ENCODE measurements around the gene OXCT1.
A peak's percentile ranks its signal among the peaks of the same experiment; 100 is the strongest.

OXCT1 gene

DNA sequence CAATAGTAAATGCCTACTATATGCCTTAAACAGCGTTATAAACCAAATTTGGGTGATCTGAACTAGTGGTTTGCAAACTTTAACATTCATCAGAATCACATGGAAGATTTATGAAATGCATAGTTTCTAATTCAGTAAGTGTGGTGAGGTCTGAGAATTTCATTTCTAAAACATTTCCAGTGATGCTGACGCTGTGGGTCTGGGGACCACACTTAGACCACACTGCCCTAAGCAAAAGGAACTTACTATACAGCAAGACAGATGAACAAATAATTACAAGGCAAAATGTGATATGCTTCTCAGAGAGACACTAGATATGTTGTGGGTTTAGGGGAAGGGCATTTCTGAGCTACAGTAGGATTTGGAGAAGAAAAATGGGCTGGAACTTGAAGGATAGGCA is 72.6 kb downstream of the OXCT1 start:
- no peak overlapping the region for H3K27ac ChIP-seq (ENCODE audit: low read depth, low read length)
- no peaks in the 10 kb centered on the region for H3K79me2 ChIP-seq (ENCODE audit: control insufficient read depth, insufficient read depth, low read length, poor library complexity)
- H2BK120ac ChIP-seq (ENCODE audit: insufficient read depth, low read length, poor library complexity): no peak overlapping the region
- H3K4me3 ChIP-seq (ENCODE audit: low read depth, low read length): no peak overlapping the region
- no peak overlapping the region for H3K9ac ChIP-seq (ENCODE audit: low read length)
- H4K12ac ChIP-seq (ENCODE audit: low read depth, low read length): no peak overlapping the region
- no CpG with 5 or more reads among the region's 2 CpGs for WGBS (ENCODE audit: extremely low coverage, insufficient coverage, insufficient read length)
- H3K14ac ChIP-seq (ENCODE audit: low read length): no peak overlapping the region
- H4K91ac ChIP-seq (ENCODE audit: low read depth, low read length): no peak overlapping the region
- H3K23ac ChIP-seq (ENCODE audit: low read length): no peak overlapping the region
- no peaks in the 10 kb centered on the region for H3K9me3 ChIP-seq (ENCODE audit: insufficient read depth, low read depth, low read length)
- no peak overlapping the region for H2BK5ac ChIP-seq (ENCODE audit: low read depth, low read length, poor library complexity)
- no peak overlapping the region for H2AFZ ChIP-seq (ENCODE audit: insufficient read depth, low read length, poor library complexity)
- peaks cover 9% of the 10 kb centered on the region for H3K79me1 ChIP-seq (ENCODE audit: low read length)
- no peak for DNase-seq
- H2BK12ac ChIP-seq (ENCODE audit: low read length): no peak overlapping the region
- no peak overlapping the region for H4K8ac ChIP-seq (ENCODE audit: low read depth, low read length)
- H3K36me3 ChIP-seq (ENCODE audit: control insufficient read depth in 1 of 2, insufficient read depth in 2 of 2, low read length in 2 of 2): no peaks in the 10 kb centered on the region
- no peak overlapping the region for H3K18ac ChIP-seq (ENCODE audit: low read length)
- H3K27me3 ChIP-seq (ENCODE audit: insufficient read depth, low read length): no peaks in the 10 kb centered on the region
- H3K4me2 ChIP-seq (ENCODE audit: low read length): no peak overlapping the region
- no peak overlapping the region for H3K4ac ChIP-seq (ENCODE audit: low read depth, low read length)
- H2AK5ac ChIP-seq (ENCODE audit: low read length): no peak overlapping the region
- H3K4me1 ChIP-seq (ENCODE audit: control insufficient read depth in 1 of 2, insufficient read depth in 2 of 2, low read length in 2 of 2): peaks cover 6 to 8% of the 10 kb centered on the region in 2 experiments

DNA sequence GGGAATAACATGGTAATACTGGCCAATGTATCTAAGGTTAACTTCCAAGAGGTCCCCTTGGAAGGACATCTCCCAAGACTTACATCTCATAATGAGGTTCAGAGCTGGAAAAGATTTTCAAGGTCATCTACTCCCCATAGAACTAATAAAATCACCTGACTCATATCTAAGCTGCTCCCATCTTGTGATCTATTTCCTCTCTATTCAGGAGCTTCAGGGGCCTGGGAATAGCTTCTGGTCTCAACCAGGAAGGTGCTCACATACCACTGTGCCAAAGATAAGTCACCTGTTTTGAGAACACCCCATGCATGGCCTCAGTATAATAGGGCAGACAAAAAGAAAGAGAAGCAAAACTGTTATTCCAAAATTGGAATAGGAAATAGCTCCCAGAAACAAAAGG is 74.2 kb downstream of the OXCT1 start:
- H4K91ac ChIP-seq (ENCODE audit: low read depth, low read length): no peak overlapping the region
- H2AK5ac ChIP-seq (ENCODE audit: low read length): no peak overlapping the region
- peak overlapping the region; percentile 61 for H2BK12ac ChIP-seq (ENCODE audit: low read length)
- no peak overlapping the region for H3K9ac ChIP-seq (ENCODE audit: low read length)
- no peak overlapping the region for H3K4ac ChIP-seq (ENCODE audit: low read depth, low read length)
- no peak overlapping the region for H3K27ac ChIP-seq (ENCODE audit: low read depth, low read length)
- H3K36me3 ChIP-seq (ENCODE audit: control insufficient read depth in 1 of 2, insufficient read depth in 2 of 2, low read length in 2 of 2): no peaks in the 10 kb centered on the region
- H3K14ac ChIP-seq (ENCODE audit: low read length): no peak overlapping the region
- H3K79me2 ChIP-seq (ENCODE audit: control insufficient read depth, insufficient read depth, low read length, poor library complexity): no peaks in the 10 kb centered on the region
- no peak overlapping the region for H2AFZ ChIP-seq (ENCODE audit: insufficient read depth, low read length, poor library complexity)
- H3K4me1 ChIP-seq (ENCODE audit: control insufficient read depth in 1 of 2, insufficient read depth in 2 of 2, low read length in 2 of 2): peaks cover 6 to 8% of the 10 kb centered on the region in 2 experiments
- no peak overlapping the region for H3K18ac ChIP-seq (ENCODE audit: low read length)
- H3K9me3 ChIP-seq (ENCODE audit: insufficient read depth, low read depth, low read length): no peaks in the 10 kb centered on the region
- no peak overlapping the region for H4K12ac ChIP-seq (ENCODE audit: low read depth, low read length)
- no peak overlapping the region for H2BK5ac ChIP-seq (ENCODE audit: low read depth, low read length, poor library complexity)
- H4K8ac ChIP-seq (ENCODE audit: low read depth, low read length): no peak overlapping the region
- peaks cover 9% of the 10 kb centered on the region for H3K79me1 ChIP-seq (ENCODE audit: low read length)
- no peak overlapping the region for H2BK120ac ChIP-seq (ENCODE audit: insufficient read depth, low read length, poor library complexity)
- DNase-seq: no peak
- no peaks in the 10 kb centered on the region for H3K27me3 ChIP-seq (ENCODE audit: insufficient read depth, low read length)
- no peak overlapping the region for H3K4me2 ChIP-seq (ENCODE audit: low read length)
- no peak overlapping the region for H3K23ac ChIP-seq (ENCODE audit: low read length)
- no peak overlapping the region for H3K4me3 ChIP-seq (ENCODE audit: low read depth, low read length)

GRCh38 chr5:41795125-41795524 is 75.1 kb downstream of the OXCT1 start:
- H2AK5ac ChIP-seq (ENCODE audit: low read length): peak overlapping the region; percentile 46
- no peak overlapping the region for H3K4me2 ChIP-seq (ENCODE audit: low read length)
- WGBS (ENCODE audit: extremely low coverage, insufficient coverage, insufficient read length): no CpG with 5 or more reads among the region's 6 CpGs
- H4K8ac ChIP-seq (ENCODE audit: low read depth, low read length): peak overlapping the region; percentile 47
- no peak overlapping the region for H3K9ac ChIP-seq (ENCODE audit: low read length)
- H3K4me1 ChIP-seq (ENCODE audit: control insufficient read depth in 1 of 2, insufficient read depth in 2 of 2, low read length in 2 of 2): peaks cover 6 to 8% of the 10 kb centered on the region in 2 experiments
- DNase-seq: no peak
- H3K79me2 ChIP-seq (ENCODE audit: control insufficient read depth, insufficient read depth, low read length, poor library complexity): no peaks in the 10 kb centered on the region
- peak overlapping the region; percentile 78 for H2BK120ac ChIP-seq (ENCODE audit: insufficient read depth, low read length, poor library complexity)
- H4K91ac ChIP-seq (ENCODE audit: low read depth, low read length): peak overlapping the region; percentile 97
- H4K12ac ChIP-seq (ENCODE audit: low read depth, low read length): no peak overlapping the region
- H2AFZ ChIP-seq (ENCODE audit: insufficient read depth, low read length, poor library complexity): no peak overlapping the region
- H3K4ac ChIP-seq (ENCODE audit: low read depth, low read length): peak overlapping the region; percentile 49
- peak overlapping the region; percentile 89 for H2BK5ac ChIP-seq (ENCODE audit: low read depth, low read length, poor library complexity)
- H3K9me3 ChIP-seq (ENCODE audit: insufficient read depth, low read depth, low read length): no peaks in the 10 kb centered on the region
- H3K18ac ChIP-seq (ENCODE audit: low read length): peak overlapping the region; percentile 22
- peak overlapping the region; percentile 97 for H3K27ac ChIP-seq (ENCODE audit: low read depth, low read length)
- H3K27me3 ChIP-seq (ENCODE audit: insufficient read depth, low read length): no peaks in the 10 kb centered on the region
- H3K79me1 ChIP-seq (ENCODE audit: low read length): peaks cover 10% of the 10 kb centered on the region
- no peak overlapping the region for H3K4me3 ChIP-seq (ENCODE audit: low read depth, low read length)
- H3K23ac ChIP-seq (ENCODE audit: low read length): no peak overlapping the region
- peak overlapping the region; percentile 78 for H3K14ac ChIP-seq (ENCODE audit: low read length)
- peak overlapping the region; percentile 89 for H2BK12ac ChIP-seq (ENCODE audit: low read length)
- H3K36me3 ChIP-seq (ENCODE audit: control insufficient read depth in 1 of 2, insufficient read depth in 2 of 2, low read length in 2 of 2): no peaks in the 10 kb centered on the region

- no CpG with 5 or more reads among the region's 4 CpGs for WGBS (ENCODE audit: extremely low coverage, insufficient coverage, insufficient read length)
- Histone ChIP-seq H3K79me1 (ENCODE audit: low read length) (peaks cover 12% of the 10 kb centered on the region), H3K27ac (ENCODE audit: low read depth, low read length) (peak overlapping the region; percentile 97), H3K18ac (ENCODE audit: low read length) (no peak overlapping the region), H2BK12ac (ENCODE audit: low read length) (peak overlapping the region; percentile 82), H2BK120ac (ENCODE audit: insufficient read depth, low read length, poor library complexity) (peak overlapping the region; percentile 78), H4K12ac (ENCODE audit: low read depth, low read length) (no peak overlapping the region), H3K23ac (ENCODE audit: low read length) (no peak overlapping the region), H3K14ac (ENCODE audit: low read length) (peak overlapping the region; percentile 78), H4K8ac (ENCODE audit: low read depth, low read length) (no peak overlapping the region), H3K4me1 (ENCODE audit: control insufficient read depth in 1 of 2, insufficient read depth in 2 of 2, low read length in 2 of 2) (peaks cover 6 to 8% of the 10 kb centered on the region in 2 experiments), H3K4me2 (ENCODE audit: low read length) (peak overlapping the region; percentile 49), H3K4me3 (ENCODE audit: low read depth, low read length) (no peak overlapping the region), H3K4ac (ENCODE audit: low read depth, low read length) (no peak overlapping the region), H3K9ac (ENCODE audit: low read length) (no peak overlapping the region), H2BK5ac (ENCODE audit: low read depth, low read length, poor library complexity) (peak overlapping the region; percentile 89), H3K79me2 (ENCODE audit: control insufficient read depth, insufficient read depth, low read length, poor library complexity) (no peaks in the 10 kb centered on the region), H2AFZ (ENCODE audit: insufficient read depth, low read length, poor library complexity) (no peak overlapping the region), H2AK5ac (ENCODE audit: low read length) (no peak overlapping the region), H3K9me3 (ENCODE audit: insufficient read depth, low read depth, low read length) (no peaks in the 10 kb centered on the region), H3K36me3 (ENCODE audit: control insufficient read depth in 1 of 2, insufficient read depth in 2 of 2, low read length in 2 of 2) (no peaks in the 10 kb centered on the region), H4K91ac (ENCODE audit: low read depth, low read length) (peak overlapping the region; percentile 97), H3K27me3 (ENCODE audit: insufficient read depth, low read length) (no peaks in the 10 kb centered on the region)
- peak; percentile 2 to 53 for DNase-seq
Measured at GRCh38 chr5:41794471-41794870, 75.8 kb downstream of the OXCT1 start.
